ENCODE results near the gene ALK.

GRCh38 chr2:29518010-29518409 lies 403.4 kb downstream of the ALK start:
- TF ChIP-seq CTCF (conservative IDR thresholded peaks at IDR 0.05; ENCODE audit: low read depth, low read length) (no peak), EZH2phosphoT487 (IDR thresholded peaks at IDR 0.05; ENCODE audit: borderline replicate concordance, low read length) (no peak), EZH2 (IDR thresholded peaks at IDR 0.05; ENCODE audit: low read length, unreplicated experiment) (no peak)
